DOHH2 (cell line): ENCODE measurements around the gene XPC.
A peak's percentile ranks its signal among the peaks of the same experiment; 100 is the strongest.
"Not testable (repeated sequence)": the region's sequence is repeated elsewhere in the genome, so short reads cannot be mapped to it uniquely, and the experiment has no call there.

ENCODE experiments used
- H3F3A ChIP-seq: fragments of 200-600 bp; sonication (generic), shearing (Covaris generic); 2 replicates; pipeline ENCODE4 v1.6.0; 2016; ENCODE audit warnings: antibody characterized with exemption, mild to moderate bottlenecking; ENCODE audit not compliant: control insufficient read depth, insufficient read depth
- H3K27ac ChIP-seq: fragments of 200-600 bp; sonication (generic); 2 replicates; pipeline ENCODE4 v1.5.1; 2014; ENCODE audit warnings: low read depth, mild to moderate bottlenecking, low read length, moderate library complexity
- H3K27me3 ChIP-seq: fragments of 200-600 bp; sonication (generic); 2 replicates; pipeline ENCODE4 v1.6.1; 2014; ENCODE audit warnings: mild to moderate bottlenecking, low read length, mixed read lengths; ENCODE audit not compliant: control insufficient read depth
- H3K36me3 ChIP-seq: fragments of 200-600 bp; sonication (generic); 2 replicates; pipeline ENCODE4 v1.6.1; 2014; ENCODE audit warnings: mild to moderate bottlenecking, low read length, moderate library complexity, mixed read lengths; ENCODE audit not compliant: control insufficient read depth
- H3K4me1 ChIP-seq: fragments of 200-600 bp; sonication (generic); 2 replicates; pipeline ENCODE4 v1.6.1; 2014; ENCODE audit warnings: mild to moderate bottlenecking, low read length, mixed read lengths; ENCODE audit not compliant: control insufficient read depth
- H3K4me2 ChIP-seq: fragments of 200-600 bp; sonication (generic); 2 replicates; pipeline ENCODE4 v1.6.0; 2014; ENCODE audit warnings: mild to moderate bottlenecking, low read length, moderate library complexity
- H3K4me3 ChIP-seq: fragments of 200-600 bp; sonication (generic); 2 replicates; pipeline ENCODE4 v1.5.1; 2014; ENCODE audit warnings: mild to moderate bottlenecking, low read length, mixed read lengths
- H3K79me2 ChIP-seq: fragments of 200-600 bp; sonication (generic); 2 replicates; pipeline ENCODE4 v1.6.1; 2014; ENCODE audit warnings: mild to moderate bottlenecking, low read length, mixed read lengths; ENCODE audit not compliant: control insufficient read depth
- H3K9me2 ChIP-seq: fragments of 200-600 bp; sonication (generic); replicated peaks from 2 replicates; pipeline ENCODE4 v1.6.1; 2014; ENCODE audit warnings: mild to moderate bottlenecking, low read length, mixed read lengths; ENCODE audit not compliant: control insufficient read depth
- H3K9me3 ChIP-seq: fragments of 200-600 bp; sonication (generic); 2 replicates; pipeline ENCODE4 v1.6.1; 2014; ENCODE audit warnings: antibody characterized with exemption, low read length, mixed read lengths; ENCODE audit not compliant: control insufficient read depth, insufficient read depth
- H4K20me1 ChIP-seq: fragments of 200-600 bp; sonication (generic); 2 replicates; pipeline ENCODE4 v1.6.0; 2014; ENCODE audit warnings: low read depth, mild to moderate bottlenecking, antibody characterized with exemption, low read length, moderate library complexity; ENCODE audit not compliant: control insufficient read depth, insufficient read depth
- EZH2phosphoT487 ChIP-seq: fragments of 200-600 bp; sonication (generic); IDR thresholded peaks from 2 replicates; pipeline ENCODE4 v1.6.1; 2017; ENCODE audit warnings: borderline replicate concordance, mild to moderate bottlenecking, antibody characterized with exemption, low read length, moderate library complexity, mixed read lengths
- TF ChIP-seq, protein P1 (sequence below): fragments of 200-600 bp; sonication (generic); IDR thresholded peaks from one replicate; pipeline ENCODE4 v1.5.1; 2014; ENCODE audit warnings: antibody characterized with exemption, mild to moderate bottlenecking, low read depth, low read length; ENCODE audit not compliant: poor library complexity, severe bottlenecking

Gene XPC

GRCh38 chr3:14117468-14118399, 60.7 kb downstream of the XPC start:
- Histone ChIP-seq H3K4me2 (no peak overlapping the region), H3K27me3 (no peaks in the 10 kb centered on the region), H3K4me3 (no peak overlapping the region), H3K9me2 (no peaks in the 10 kb centered on the region), H3F3A (no peaks in the 10 kb centered on the region), H3K79me2 (peaks cover 58% of the 10 kb centered on the region), H3K4me1 (peaks cover 16% of the 10 kb centered on the region), H3K36me3 (peaks cover 96% of the 10 kb centered on the region), H3K27ac (no peak overlapping the region), H4K20me1 (peaks cover 4% of the 10 kb centered on the region; the same call in 1 of the 2 replicates), H3K9me3 (no peaks in the 10 kb centered on the region)
- TF ChIP-seq, protein P1, sequence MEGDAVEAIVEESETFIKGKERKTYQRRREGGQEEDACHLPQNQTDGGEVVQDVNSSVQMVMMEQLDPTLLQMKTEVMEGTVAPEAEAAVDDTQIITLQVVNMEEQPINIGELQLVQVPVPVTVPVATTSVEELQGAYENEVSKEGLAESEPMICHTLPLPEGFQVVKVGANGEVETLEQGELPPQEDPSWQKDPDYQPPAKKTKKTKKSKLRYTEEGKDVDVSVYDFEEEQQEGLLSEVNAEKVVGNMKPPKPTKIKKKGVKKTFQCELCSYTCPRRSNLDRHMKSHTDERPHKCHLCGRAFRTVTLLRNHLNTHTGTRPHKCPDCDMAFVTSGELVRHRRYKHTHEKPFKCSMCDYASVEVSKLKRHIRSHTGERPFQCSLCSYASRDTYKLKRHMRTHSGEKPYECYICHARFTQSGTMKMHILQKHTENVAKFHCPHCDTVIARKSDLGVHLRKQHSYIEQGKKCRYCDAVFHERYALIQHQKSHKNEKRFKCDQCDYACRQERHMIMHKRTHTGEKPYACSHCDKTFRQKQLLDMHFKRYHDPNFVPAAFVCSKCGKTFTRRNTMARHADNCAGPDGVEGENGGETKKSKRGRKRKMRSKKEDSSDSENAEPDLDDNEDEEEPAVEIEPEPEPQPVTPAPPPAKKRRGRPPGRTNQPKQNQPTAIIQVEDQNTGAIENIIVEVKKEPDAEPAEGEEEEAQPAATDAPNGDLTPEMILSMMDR: no peak
- no peak for TF ChIP-seq EZH2phosphoT487

- H3K36me3 ChIP-seq: peaks cover 80% of the 10 kb centered on the region
- no peak for TF ChIP-seq EZH2phosphoT487
- TF ChIP-seq, protein P1: peak; percentile 18
- peaks cover 4% of the 10 kb centered on the region; the same call in 1 of the 2 replicates for H4K20me1 ChIP-seq
- H3K9me2 ChIP-seq: no peaks in the 10 kb centered on the region
- no peaks in the 10 kb centered on the region for H3K27me3 ChIP-seq
- H3F3A ChIP-seq: peaks cover 4% of the 10 kb centered on the region; the same call in 1 of the 2 replicates
- H3K27ac ChIP-seq: no peak overlapping the region
- no peaks in the 10 kb centered on the region for H3K4me1 ChIP-seq
- H3K4me3 ChIP-seq: no peak overlapping the region
- peaks cover 21% of the 10 kb centered on the region for H3K79me2 ChIP-seq
- H3K4me2 ChIP-seq: no peak overlapping the region
- no peaks in the 10 kb centered on the region for H3K9me3 ChIP-seq
Observed at GRCh38 chr3:14113965-14114635, 64.3 kb downstream of the XPC start.

- Histone ChIP-seq H3K9me3 (no peaks in the 10 kb centered on the region), H3K27me3 (no peaks in the 10 kb centered on the region), H3K4me1 (no peaks in the 10 kb centered on the region), H3K4me2 (no peak overlapping the region), H4K20me1 (no peaks in the 10 kb centered on the region), H3K4me3 (no peak overlapping the region), H3K27ac (no peak overlapping the region), H3K79me2 (no peaks in the 10 kb centered on the region), H3F3A (peaks cover 4% of the 10 kb centered on the region; the same call in 1 of the 2 replicates), H3K9me2 (no peaks in the 10 kb centered on the region), H3K36me3 (peaks cover 47% of the 10 kb centered on the region)
- no peak for TF ChIP-seq EZH2phosphoT487
- TF ChIP-seq, protein P1: no peak
Observed at GRCh38 chr3:14110699-14111098, 67.7 kb downstream of the XPC start.

- H3K4me3 ChIP-seq, H3F3A ChIP-seq, H3K4me1 ChIP-seq, H3K4me2 ChIP-seq, H3K27me3 ChIP-seq, H3K9me3 ChIP-seq, H3K27ac ChIP-seq, H3K9me2 ChIP-seq, H4K20me1 ChIP-seq, H3K79me2 ChIP-seq: not testable (repeated sequence)
- peaks cover 38% of the 10 kb centered on the region for H3K36me3 ChIP-seq
Observed at GRCh38 chr3:14109821-14110220, 68.6 kb downstream of the XPC start.
